ENCODE data around the gene MINDY2.
"Not testable (repeated sequence)": the region's sequence is repeated elsewhere in the genome, so short reads cannot be mapped to it uniquely, and the experiment has no call there.

Gene MINDY2

GRCh38 chr15:58788056-58788710 is 17.1 kb downstream of the MINDY2 start:
- no peak overlapping the region for H3K4me3 ChIP-seq (ENCODE audit: low read depth, low read length)
- DNase-seq (ENCODE audit: low read depth), result no peak
- TF ChIP-seq CTCF (IDR thresholded peaks at IDR 0.05; ENCODE audit: low read depth, low read length, missing control alignments), result no peak
- in situ Hi-C loops (cut with HindIII; ENCODE audit: low sequenced_read_pairs), result no loop called here

- TF ChIP-seq CTCF (IDR thresholded peaks at IDR 0.05; ENCODE audit: low read depth, low read length, missing control alignments), result no peak
- in situ Hi-C loops (cut with HindIII; ENCODE audit: low sequenced_read_pairs), result no loop called here
- DNase-seq (ENCODE audit: low read depth), result peak; percentile 24
- H3K4me3 ChIP-seq (ENCODE audit: low read depth, low read length), result no peak overlapping the region
Observed at GRCh38 chr15:58793862-58794261, 22.8 kb downstream of the MINDY2 start.

GRCh38 chr15:58795825-58796224 is 24.7 kb downstream of the MINDY2 start:
- TF ChIP-seq CTCF (IDR thresholded peaks at IDR 0.05; ENCODE audit: low read depth, low read length, missing control alignments), result no peak
- H3K4me3 ChIP-seq (ENCODE audit: low read depth, low read length), result no peak overlapping the region
- in situ Hi-C loops (cut with HindIII; ENCODE audit: low sequenced_read_pairs), result no loop called here
- no peak for DNase-seq (ENCODE audit: low read depth)

- no peak for DNase-seq (ENCODE audit: low read depth)
- in situ Hi-C loops (cut with HindIII; ENCODE audit: low sequenced_read_pairs), result no loop called here
- TF ChIP-seq CTCF (IDR thresholded peaks at IDR 0.05; ENCODE audit: low read depth, low read length, missing control alignments), result no peak
Observed at GRCh38 chr15:58797505-58797904, 26.4 kb downstream of the MINDY2 start.

GRCh38 chr15:58805095-58805494 is 34.0 kb downstream of the MINDY2 start:
- TF ChIP-seq CTCF (IDR thresholded peaks at IDR 0.05; ENCODE audit: low read depth, low read length, missing control alignments), result no peak
- in situ Hi-C loops (cut with HindIII; ENCODE audit: low sequenced_read_pairs), result no loop called here
- DNase-seq (ENCODE audit: low read depth), result no peak
- H3K4me3 ChIP-seq (ENCODE audit: low read depth, low read length), result no peak overlapping the region

More at GRCh38 chr15:58797505-58797904, 26.4 kb downstream of the MINDY2 start:
- no peak overlapping the region for H3K4me3 ChIP-seq (ENCODE audit: low read depth, low read length)

GRCh38 chr15:58823267-58823666 is 52.2 kb downstream of the MINDY2 start:
- DNase-seq (ENCODE audit: low read depth); H3K4me3 ChIP-seq (ENCODE audit: low read depth, low read length); in situ Hi-C loops (cut with HindIII; ENCODE audit: low sequenced_read_pairs): not testable (repeated sequence)

- in situ Hi-C loops (cut with HindIII; ENCODE audit: low sequenced_read_pairs), result no loop called here
- no peak overlapping the region for H3K4me3 ChIP-seq (ENCODE audit: low read depth, low read length)
- no peak for DNase-seq (ENCODE audit: low read depth)
- TF ChIP-seq CTCF (IDR thresholded peaks at IDR 0.05; ENCODE audit: low read depth, low read length, missing control alignments), result no peak
Observed at GRCh38 chr15:58830556-58830955, 59.5 kb downstream of the MINDY2 start.

GRCh38 chr15:58833681-58834426 is 62.8 kb downstream of the MINDY2 start:
- in situ Hi-C loops (cut with HindIII; ENCODE audit: low sequenced_read_pairs); DNase-seq (ENCODE audit: low read depth); H3K4me3 ChIP-seq (ENCODE audit: low read depth, low read length): not testable (repeated sequence)

Measured in astrocyte of the cerebellum (primary cell).